Coronary artery (tissue), 2 donors: ENCODE data around the gene LRRC17.
A peak's percentile ranks its signal among the peaks of the same experiment; 100 is the strongest.

Experiments
- DNase-seq: peaks from one replicate; pipeline ENCODE4 v3.0.0-alpha.2; 2017; ENCODE audit warnings: low spot score
- H3K27ac ChIP-seq, 2 donors: fragments of 200-600 bp; sonication (generic); one replicate each; pipeline ENCODE4 v1.5.1; 2016 to 2019
- H3K4me3 ChIP-seq: fragments of 200-600 bp; sonication (generic); 2 replicates; pipeline ENCODE4 v1.5.1; 2016; ENCODE audit warnings: mild to moderate bottlenecking, moderate library complexity
- TF ChIP-seq, protein P1 (sequence below): fragments of 200-600 bp; sonication (generic); IDR thresholded peaks from one replicate; pipeline ENCODE4 v1.5.1; 2019; ENCODE audit warnings: antibody characterized with exemption

Gene LRRC17

DNA sequence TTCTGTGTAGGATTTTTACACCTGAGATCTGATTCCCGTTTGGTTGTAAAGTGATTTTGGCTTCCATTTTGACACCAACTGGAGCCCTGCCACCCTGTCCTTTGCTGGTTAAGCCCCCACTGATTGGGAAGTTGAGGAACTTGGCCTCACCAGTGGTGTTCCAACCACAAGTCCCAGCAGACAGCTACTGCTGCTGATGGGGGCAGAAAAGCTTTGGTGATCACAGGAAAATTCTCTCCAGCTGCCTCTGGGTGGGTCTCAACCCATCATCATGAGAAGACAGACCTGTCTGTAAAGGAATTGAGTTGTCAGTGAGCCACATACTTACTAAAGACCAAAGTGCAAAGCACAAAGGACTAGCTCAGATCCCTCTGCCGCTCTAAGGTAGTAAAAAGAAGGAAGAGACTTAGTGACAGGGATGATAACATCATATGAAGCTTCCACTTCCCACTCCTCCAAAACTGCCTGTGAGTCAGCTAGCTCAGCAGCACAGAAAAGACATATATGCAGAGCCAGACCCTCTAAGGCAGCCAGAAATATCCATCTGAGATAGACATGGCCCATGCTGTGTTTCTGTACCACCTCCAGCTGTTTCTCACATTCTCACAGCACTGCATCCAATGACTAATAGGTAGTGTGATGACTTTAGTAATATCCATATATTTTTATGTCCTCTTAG lies 22.4 kb upstream of the LRRC17 start:
- DNase-seq = no peak
- Histone ChIP-seq H3K4me3 (no peak overlapping the region), H3K27ac (peak overlapping the region; percentile 52 to 66)
- TF ChIP-seq, protein P1, sequence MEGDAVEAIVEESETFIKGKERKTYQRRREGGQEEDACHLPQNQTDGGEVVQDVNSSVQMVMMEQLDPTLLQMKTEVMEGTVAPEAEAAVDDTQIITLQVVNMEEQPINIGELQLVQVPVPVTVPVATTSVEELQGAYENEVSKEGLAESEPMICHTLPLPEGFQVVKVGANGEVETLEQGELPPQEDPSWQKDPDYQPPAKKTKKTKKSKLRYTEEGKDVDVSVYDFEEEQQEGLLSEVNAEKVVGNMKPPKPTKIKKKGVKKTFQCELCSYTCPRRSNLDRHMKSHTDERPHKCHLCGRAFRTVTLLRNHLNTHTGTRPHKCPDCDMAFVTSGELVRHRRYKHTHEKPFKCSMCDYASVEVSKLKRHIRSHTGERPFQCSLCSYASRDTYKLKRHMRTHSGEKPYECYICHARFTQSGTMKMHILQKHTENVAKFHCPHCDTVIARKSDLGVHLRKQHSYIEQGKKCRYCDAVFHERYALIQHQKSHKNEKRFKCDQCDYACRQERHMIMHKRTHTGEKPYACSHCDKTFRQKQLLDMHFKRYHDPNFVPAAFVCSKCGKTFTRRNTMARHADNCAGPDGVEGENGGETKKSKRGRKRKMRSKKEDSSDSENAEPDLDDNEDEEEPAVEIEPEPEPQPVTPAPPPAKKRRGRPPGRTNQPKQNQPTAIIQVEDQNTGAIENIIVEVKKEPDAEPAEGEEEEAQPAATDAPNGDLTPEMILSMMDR = no peak

DNA sequence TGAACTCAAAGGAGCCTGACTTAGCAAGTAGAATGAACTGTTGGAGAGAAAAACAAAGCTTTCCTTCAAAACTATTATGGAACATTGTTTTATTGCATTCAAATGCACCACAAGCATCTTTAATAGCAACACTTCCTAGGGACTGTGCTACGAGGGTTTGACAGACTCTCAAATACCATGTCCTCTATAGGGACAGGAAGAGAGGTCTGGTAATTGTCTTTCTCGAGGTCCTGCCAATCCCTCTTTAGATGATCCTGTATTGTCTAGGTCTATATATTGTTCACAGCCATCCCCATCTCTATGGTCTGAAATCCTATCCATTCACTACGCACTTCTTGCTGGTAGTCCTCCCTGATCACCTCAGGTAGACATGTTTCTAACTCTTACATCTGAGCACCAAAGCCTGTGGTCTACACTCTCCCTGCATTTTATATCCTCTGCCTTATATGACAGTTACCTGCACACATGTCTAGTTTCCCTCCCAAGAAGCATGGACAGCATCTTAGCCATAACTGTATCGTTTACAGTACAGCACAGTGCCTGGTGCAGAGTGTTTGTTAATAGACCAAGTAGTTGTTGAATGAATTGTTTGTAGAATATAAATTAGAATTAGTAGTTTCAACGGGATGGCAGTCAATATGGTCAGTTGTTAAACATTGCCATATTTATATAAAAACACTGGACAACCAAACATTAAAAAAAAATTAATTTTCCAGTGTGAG lies 21.7 kb upstream of the LRRC17 start:
- no peak for DNase-seq
- Histone ChIP-seq H3K27ac (peak overlapping the region; percentile 6 to 47), H3K4me3 (no peak overlapping the region)
- TF ChIP-seq, protein P1 = no peak

DNA sequence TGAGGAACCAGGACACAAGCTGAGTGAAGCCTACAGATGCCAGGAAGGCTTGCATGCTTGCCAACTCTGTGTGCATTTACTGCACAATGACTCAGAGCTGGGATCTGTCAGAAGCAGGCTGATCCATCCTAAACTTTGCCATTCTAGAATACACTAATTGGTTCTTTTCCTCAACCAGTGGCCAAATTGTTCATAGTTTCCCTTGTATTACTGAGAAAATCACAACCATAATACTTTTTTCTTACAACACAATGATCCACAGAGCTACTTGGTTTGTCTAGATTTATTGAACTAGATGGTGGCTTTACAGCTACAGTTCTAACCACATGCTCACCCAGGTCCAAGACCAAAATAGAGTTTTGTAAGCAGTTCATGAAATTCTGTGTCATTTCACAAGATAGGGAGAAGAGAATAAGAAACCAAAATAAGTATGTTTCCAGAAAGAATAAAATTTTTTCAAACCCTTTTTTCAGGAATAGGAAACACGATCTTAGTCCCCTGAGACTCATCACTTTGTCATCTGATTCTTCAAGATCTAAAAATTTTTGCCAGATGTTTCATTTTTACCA lies 21.0 kb upstream of the LRRC17 start:
- TF ChIP-seq, protein P1 = no peak
- Histone ChIP-seq H3K27ac (peak overlapping the region; percentile 24 to 47), H3K4me3 (no peak overlapping the region)
- no peak for DNase-seq

DNA sequence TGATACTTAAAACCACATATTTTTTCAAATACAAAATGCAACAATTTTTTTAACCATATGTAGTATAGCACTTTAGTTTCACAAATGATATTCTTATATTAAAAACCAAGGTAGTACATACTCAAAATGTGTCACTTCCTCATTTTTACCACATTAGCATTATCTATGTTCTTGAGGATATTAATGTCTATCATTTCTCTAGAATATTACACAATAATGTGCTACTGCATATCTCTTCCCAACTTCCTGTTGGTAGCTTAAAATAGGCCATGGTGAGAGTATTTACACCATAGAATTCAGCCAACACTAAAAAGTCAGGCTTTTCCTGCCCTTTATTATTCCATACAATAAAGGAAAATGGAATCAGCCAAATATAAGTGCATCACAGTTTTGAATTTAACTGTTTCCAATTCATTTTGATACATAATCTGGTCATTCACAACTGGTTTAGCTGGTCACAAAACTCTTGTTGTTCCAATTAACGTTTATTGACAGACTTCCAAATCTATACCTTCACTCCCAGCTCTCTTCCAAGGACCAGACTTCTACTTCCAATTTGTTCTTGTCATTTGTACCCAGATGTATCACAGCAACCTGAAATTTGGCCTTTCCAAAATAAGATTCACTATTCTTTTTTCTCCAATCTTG lies 20.0 kb upstream of the LRRC17 start:
- DNase-seq = no peak
- Histone ChIP-seq H3K4me3 (no peak overlapping the region), H3K27ac (peak overlapping the region; percentile 10 to 47)
- TF ChIP-seq, protein P1 = no peak

GRCh38 chr7:102895602-102896001 lies 17.2 kb upstream of the LRRC17 start:
- TF ChIP-seq, protein P1 = no peak
- no peak for DNase-seq
- Histone ChIP-seq H3K4me3 (peak overlapping the region; percentile 14), H3K27ac (peak overlapping the region; percentile 48 to 80)

GRCh38 chr7:102896585-102896984 lies 16.2 kb upstream of the LRRC17 start:
- TF ChIP-seq, protein P1 = no peak

More at GRCh38 chr7:102896585-102896984, 16.2 kb upstream of the LRRC17 start:
- peak overlapping the region; percentile 48 to 80 for H3K27ac ChIP-seq
- no peak overlapping the region for H3K4me3 ChIP-seq
- no peak for DNase-seq
